T47D (cell line): ENCODE measurements around the gene MYO9A.
"Not testable (repeated sequence)": the region's sequence is repeated elsewhere in the genome, so short reads cannot be mapped to it uniquely, and the experiment has no call there.

Experiments
- DNase-seq, 2 experiments: peaks; one replicate each; pipeline versions ENCODE4 v3.0.0 to v3.0.0-alpha.2; 2011 to 2012; ENCODE audit warnings: low read depth in 1 of 2, low spot score in 1 of 2
- JUND ChIP-seq: IDR thresholded peaks from 2 replicates; pipeline ENCODE4 v1.6.1; 2012; ENCODE audit warnings: low read depth
- in situ Hi-C: cut with HindIII; loops from 2 replicates; pipeline ENCODE4 v1.10.0; 2016; ENCODE audit warnings: low sequenced_read_pairs, low pct_unique_long_range_greater_than_20kb

MYO9A gene

GRCh38 chr15:71889385-71889784, 228.6 kb downstream of the MYO9A start:
- no peak for DNase-seq
- in situ Hi-C loops: no loop called here
- no peak for TF ChIP-seq JUND

GRCh38 chr15:71888797-71889196, 229.2 kb downstream of the MYO9A start:
- no peak for DNase-seq
- TF ChIP-seq JUND: no peak
- in situ Hi-C loops: no loop called here

- in situ Hi-C loops: no loop called here
Measured at GRCh38 chr15:71885390-71885789, 232.6 kb downstream of the MYO9A start.

GRCh38 chr15:71883447-71883846, 234.5 kb downstream of the MYO9A start:
- no peak for DNase-seq
- in situ Hi-C loops: no loop called here
- TF ChIP-seq JUND: no peak

More at GRCh38 chr15:71885390-71885789, 232.6 kb downstream of the MYO9A start:
- no peak for TF ChIP-seq JUND
- DNase-seq: no peak

GRCh38 chr15:71880276-71880675, 237.7 kb downstream of the MYO9A start:
- no peak for DNase-seq
- in situ Hi-C loops: no loop called here
- TF ChIP-seq JUND: no peak

GRCh38 chr15:71874245-71874644, 243.7 kb downstream of the MYO9A start:
- TF ChIP-seq JUND: no peak
- no peak for DNase-seq
- in situ Hi-C loops: no loop called here

GRCh38 chr15:71858232-71858631, 259.7 kb downstream of the MYO9A start:
- DNase-seq, in situ Hi-C loops: not testable (repeated sequence)

GRCh38 chr15:71853543-71853942, 264.4 kb downstream of the MYO9A start:
- DNase-seq: no peak
- no peak for TF ChIP-seq JUND
- in situ Hi-C loops: no loop called here

GRCh38 chr15:71844916-71845315, 273.0 kb downstream of the MYO9A start:
- no peak for DNase-seq
- TF ChIP-seq JUND: no peak
- in situ Hi-C loops: no loop called here

- in situ Hi-C loops: no loop called here
- no peak for DNase-seq
- no peak for TF ChIP-seq JUND
Measured at GRCh38 chr15:71841563-71841962, 276.4 kb downstream of the MYO9A start.

GRCh38 chr15:71830981-71831380, 287.0 kb downstream of the MYO9A start:
- no peak for DNase-seq
- in situ Hi-C loops: no loop called here
- no peak for TF ChIP-seq JUND

- in situ Hi-C loops: no loop called here
- no peak for DNase-seq
- TF ChIP-seq JUND: no peak
Measured at GRCh38 chr15:71826196-71826595, 291.8 kb downstream of the MYO9A start.

GRCh38 chr15:71825021-71825730, 292.8 kb downstream of the MYO9A start:
- no peak for DNase-seq
- in situ Hi-C loops: no loop called here
- no peak for TF ChIP-seq JUND

GRCh38 chr15:71823801-71824200, 294.1 kb downstream of the MYO9A start:
- no peak for TF ChIP-seq JUND
- DNase-seq: no peak
- in situ Hi-C loops: no loop called here
